T-helper 2 cell treated with Interferon-gamma antibody and Interleukin-4, amounts not matched to agents 100 ng/mL and 5 ng/mL, for 36 hours (primary cell): ENCODE results near the gene ANKRD28. TPM values are rescaled to one million over a fixed set of nuclear protein-coding genes. Genes with fewer than 3 reads are reported as not detected.

Source experiments
- total RNA-seq: library from RNA; stranded (reverse); gene quantifications from 2 replicates; pipeline ENCODE4 v1.2.3, GENCODE V29; 2022

Gene ANKRD28
- total RNA-seq, 1 donor from 2014 or later, result 58.4 TPM

Other genes with a start within 250 kb of the ANKRD28 start
- gene HACL1, start 196.4 kb downstream of the ANKRD28 start, total RNA-seq, result 18.7 and 20.8 TPM in 2 replicates
- 5.4 and 6.4 TPM in 2 replicates for gene BTD, start 196.2 kb downstream of the ANKRD28 start, total RNA-seq